ENCODE results near the gene FAM131A. TPM values are rescaled to one million over a fixed set of nuclear protein-coding genes. Genes with fewer than 3 reads are reported as not detected.

The FAM131A gene
- total RNA-seq, 1 experiment from 2014 or later: 23.0 TPM

DNA sequence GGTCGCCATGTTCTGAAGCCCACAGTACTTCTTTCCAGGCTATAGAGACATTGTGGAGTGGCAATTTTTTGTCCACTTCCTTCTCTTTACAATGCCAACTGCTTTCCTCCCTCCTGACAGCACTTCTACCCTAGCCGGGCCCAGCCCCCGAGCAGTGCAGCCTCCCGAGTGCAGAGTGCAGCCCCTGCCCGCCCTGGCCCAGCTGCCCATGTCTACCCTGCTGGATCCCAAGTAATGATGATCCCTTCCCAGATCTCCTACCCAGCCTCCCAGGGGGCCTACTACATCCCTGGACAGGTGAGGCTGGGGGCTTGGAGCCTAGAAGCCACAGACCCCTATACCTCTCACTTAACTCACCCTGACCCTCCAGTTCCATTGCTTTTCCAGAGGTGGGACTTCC lies 20.2 kb upstream of the FAM131A start (continued):
- TF ChIP-seq, protein P1, sequence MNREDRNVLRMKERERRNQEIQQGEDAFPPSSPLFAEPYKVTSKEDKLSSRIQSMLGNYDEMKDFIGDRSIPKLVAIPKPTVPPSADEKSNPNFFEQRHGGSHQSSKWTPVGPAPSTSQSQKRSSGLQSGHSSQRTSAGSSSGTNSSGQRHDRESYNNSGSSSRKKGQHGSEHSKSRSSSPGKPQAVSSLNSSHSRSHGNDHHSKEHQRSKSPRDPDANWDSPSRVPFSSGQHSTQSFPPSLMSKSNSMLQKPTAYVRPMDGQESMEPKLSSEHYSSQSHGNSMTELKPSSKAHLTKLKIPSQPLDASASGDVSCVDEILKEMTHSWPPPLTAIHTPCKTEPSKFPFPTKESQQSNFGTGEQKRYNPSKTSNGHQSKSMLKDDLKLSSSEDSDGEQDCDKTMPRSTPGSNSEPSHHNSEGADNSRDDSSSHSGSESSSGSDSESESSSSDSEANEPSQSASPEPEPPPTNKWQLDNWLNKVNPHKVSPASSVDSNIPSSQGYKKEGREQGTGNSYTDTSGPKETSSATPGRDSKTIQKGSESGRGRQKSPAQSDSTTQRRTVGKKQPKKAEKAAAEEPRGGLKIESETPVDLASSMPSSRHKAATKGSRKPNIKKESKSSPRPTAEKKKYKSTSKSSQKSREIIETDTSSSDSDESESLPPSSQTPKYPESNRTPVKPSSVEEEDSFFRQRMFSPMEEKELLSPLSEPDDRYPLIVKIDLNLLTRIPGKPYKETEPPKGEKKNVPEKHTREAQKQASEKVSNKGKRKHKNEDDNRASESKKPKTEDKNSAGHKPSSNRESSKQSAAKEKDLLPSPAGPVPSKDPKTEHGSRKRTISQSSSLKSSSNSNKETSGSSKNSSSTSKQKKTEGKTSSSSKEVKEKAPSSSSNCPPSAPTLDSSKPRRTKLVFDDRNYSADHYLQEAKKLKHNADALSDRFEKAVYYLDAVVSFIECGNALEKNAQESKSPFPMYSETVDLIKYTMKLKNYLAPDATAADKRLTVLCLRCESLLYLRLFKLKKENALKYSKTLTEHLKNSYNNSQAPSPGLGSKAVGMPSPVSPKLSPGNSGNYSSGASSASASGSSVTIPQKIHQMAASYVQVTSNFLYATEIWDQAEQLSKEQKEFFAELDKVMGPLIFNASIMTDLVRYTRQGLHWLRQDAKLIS (CRISPR knock-in tag; IDR thresholded peaks at IDR 0.05; ENCODE audit: borderline replicate concordance): no peak
- TF ChIP-seq EMX1 (CRISPR knock-in tag; IDR thresholded peaks at IDR 0.05) (no peak), JAZF1 (CRISPR knock-in tag; IDR thresholded peaks at IDR 0.05) (no peak), TEAD4 (CRISPR knock-in tag; IDR thresholded peaks at IDR 0.05) (no peak)
- TF ChIP-seq, protein P2, sequence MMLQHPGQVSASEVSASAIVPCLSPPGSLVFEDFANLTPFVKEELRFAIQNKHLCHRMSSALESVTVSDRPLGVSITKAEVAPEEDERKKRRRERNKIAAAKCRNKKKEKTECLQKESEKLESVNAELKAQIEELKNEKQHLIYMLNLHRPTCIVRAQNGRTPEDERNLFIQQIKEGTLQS (CRISPR knock-in tag; conservative IDR thresholded peaks at IDR 0.05): no peak
- TF ChIP-seq, protein P3, sequence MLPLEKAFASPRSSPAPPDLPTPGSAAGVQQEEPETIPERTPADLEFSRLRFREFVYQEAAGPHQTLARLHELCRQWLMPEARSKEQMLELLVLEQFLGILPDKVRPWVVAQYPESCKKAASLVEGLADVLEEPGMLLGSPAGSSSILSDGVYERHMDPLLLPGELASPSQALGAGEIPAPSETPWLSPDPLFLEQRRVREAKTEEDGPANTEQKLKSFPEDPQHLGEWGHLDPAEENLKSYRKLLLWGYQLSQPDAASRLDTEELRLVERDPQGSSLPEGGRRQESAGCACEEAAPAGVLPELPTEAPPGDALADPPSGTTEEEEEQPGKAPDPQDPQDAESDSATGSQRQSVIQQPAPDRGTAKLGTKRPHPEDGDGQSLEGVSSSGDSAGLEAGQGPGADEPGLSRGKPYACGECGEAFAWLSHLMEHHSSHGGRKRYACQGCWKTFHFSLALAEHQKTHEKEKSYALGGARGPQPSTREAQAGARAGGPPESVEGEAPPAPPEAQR (CRISPR knock-in tag; IDR thresholded peaks at IDR 0.05): no peak

DNA sequence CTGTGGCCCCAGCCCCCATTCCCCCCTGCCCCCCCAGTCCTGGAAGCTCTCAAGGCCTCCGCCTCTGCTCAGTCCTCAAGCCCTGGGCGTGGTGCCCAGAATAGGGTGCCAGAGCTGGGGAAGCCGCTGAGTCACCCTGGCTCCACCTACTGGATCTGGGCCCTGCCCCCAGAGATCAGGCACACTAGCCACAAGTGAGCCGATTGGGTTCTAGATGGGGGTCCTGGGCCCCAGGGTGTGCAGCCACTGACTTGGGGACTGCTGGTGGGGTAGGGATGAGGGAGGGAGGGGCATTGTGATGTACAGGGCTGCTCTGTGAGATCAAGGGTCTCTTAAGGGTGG lies 17.3 kb upstream of the FAM131A start:
- Mint-ChIP-seq H3K9me3 (no peaks in the 10 kb centered on the region), H3K4me1 (peaks cover 21% of the 10 kb centered on the region), H3K4me3 (no peak overlapping the region), H3K36me3 (peaks cover 68% of the 10 kb centered on the region), H3K27me3 (ENCODE audit: low read depth) (no peaks in the 10 kb centered on the region), H3K27ac (no peak overlapping the region)
- ATAC-seq (peak; percentile 19; the same call in 1 of the 2 replicates), DNase-seq (ENCODE audit: low spot score) (no peak)
- CTCF ChIA-PET: interaction anchor here (0.5 to 1.2 kb wide), 2 partner anchors 26 to 65 kb away, joined by 3 read pairs; no protein-coding TSS in a partner anchor
- POLR2A ChIA-PET: no interaction called here
- TF ChIP-seq, protein P4, sequence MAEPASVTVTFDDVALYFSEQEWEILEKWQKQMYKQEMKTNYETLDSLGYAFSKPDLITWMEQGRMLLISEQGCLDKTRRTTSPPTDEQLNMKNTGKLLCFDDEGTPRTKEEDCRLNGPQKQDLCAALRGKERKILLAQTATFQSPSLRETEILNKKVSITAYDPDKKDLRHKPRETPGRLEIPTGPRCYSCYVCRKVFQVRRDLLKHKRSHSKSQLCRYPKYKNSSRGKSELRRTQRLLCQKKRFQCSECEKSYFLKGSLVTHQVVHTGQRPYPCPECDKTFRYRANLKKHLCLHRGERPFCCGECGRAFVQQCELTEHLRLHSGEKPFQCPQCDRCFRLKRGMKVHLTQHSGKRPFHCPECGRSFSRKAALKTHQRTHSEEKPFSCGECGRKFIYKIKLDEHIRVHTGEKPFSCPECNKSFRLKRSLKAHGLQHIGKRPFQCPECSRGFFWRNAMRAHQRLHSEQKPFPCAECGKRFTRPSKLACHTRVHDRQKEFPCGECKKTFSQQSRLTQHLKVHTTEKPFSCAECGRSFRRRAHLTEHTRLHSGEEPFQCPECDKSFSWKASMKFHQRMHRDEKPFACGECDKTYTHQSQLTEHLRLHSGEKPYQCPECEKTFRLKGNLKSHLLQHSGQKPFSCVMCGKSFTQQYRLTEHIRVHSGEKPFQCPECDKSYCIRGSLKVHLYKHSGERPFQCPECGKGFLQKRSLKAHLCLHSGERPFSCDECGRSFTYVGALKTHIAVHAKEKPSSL (CRISPR knock-in tag; conservative IDR thresholded peaks at IDR 0.05): no peak
- TF ChIP-seq PRRX2 (CRISPR knock-in tag; IDR thresholded peaks at IDR 0.05) (no peak), TCF7 (CRISPR knock-in tag; IDR thresholded peaks at IDR 0.05; ENCODE audit: low read depth) (no peak), ZNF121 (CRISPR knock-in tag; IDR thresholded peaks at IDR 0.05) (no peak), NR3C1 (CRISPR knock-in tag; conservative IDR thresholded peaks at IDR 0.05; ENCODE audit: low read depth) (no peak), CREB1 (CRISPR knock-in tag; IDR thresholded peaks at IDR 0.05) (no peak), ZNF423 (CRISPR knock-in tag; IDR thresholded peaks at IDR 0.05) (no peak), SMAD3 (CRISPR knock-in tag; IDR thresholded peaks at IDR 0.05; ENCODE audit: borderline replicate concordance) (no peak), GABPB1 (CRISPR knock-in tag; IDR thresholded peaks at IDR 0.05) (no peak), GRHL2 (CRISPR knock-in tag; IDR thresholded peaks at IDR 0.05; ENCODE audit: insufficient replicate concordance, severe bottlenecking) (no peak), MXD4 (CRISPR knock-in tag; IDR thresholded peaks at IDR 0.05; ENCODE audit: borderline replicate concordance) (no peak)
- TF ChIP-seq, protein P5, sequence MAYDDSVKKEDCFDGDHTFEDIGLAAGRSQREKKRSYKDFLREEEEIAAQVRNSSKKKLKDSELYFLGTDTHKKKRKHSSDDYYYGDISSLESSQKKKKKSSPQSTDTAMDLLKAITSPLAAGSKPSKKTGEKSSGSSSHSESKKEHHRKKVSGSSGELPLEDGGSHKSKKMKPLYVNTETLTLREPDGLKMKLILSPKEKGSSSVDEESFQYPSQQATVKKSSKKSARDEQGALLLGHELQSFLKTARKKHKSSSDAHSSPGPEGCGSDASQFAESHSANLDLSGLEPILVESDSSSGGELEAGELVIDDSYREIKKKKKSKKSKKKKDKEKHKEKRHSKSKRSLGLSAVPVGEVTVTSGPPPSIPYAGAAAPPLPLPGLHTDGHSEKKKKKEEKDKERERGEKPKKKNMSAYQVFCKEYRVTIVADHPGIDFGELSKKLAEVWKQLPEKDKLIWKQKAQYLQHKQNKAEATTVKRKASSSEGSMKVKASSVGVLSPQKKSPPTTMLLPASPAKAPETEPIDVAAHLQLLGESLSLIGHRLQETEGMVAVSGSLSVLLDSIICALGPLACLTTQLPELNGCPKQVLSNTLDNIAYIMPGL (CRISPR knock-in tag; IDR thresholded peaks at IDR 0.05): no peak
- TF ChIP-seq, protein P6, sequence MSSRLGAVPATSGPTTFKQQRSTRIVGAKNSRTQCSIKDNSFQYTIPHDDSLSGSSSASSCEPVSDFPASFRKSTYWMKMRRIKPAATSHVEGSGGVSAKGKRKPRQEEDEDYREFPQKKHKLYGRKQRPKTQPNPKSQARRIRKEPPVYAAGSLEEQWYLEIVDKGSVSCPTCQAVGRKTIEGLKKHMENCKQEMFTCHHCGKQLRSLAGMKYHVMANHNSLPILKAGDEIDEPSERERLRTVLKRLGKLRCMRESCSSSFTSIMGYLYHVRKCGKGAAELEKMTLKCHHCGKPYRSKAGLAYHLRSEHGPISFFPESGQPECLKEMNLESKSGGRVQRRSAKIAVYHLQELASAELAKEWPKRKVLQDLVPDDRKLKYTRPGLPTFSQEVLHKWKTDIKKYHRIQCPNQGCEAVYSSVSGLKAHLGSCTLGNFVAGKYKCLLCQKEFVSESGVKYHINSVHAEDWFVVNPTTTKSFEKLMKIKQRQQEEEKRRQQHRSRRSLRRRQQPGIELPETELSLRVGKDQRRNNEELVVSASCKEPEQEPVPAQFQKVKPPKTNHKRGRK (CRISPR knock-in tag; IDR thresholded peaks at IDR 0.05; ENCODE audit: borderline replicate concordance): no peak
- TF ChIP-seq, protein P1 (CRISPR knock-in tag; IDR thresholded peaks at IDR 0.05; ENCODE audit: borderline replicate concordance): no peak

All from WTC11 (cell line).